Stimulated activated CD8-positive, alpha-beta memory T cell treated with anti-CD3 and anti-CD28 coated beads, Interleukin-15, amount 100 ng/mL, for 1 hour (primary cell): ENCODE results near the gene HSDL2.
"Not testable (repeated sequence)": the region's sequence is repeated elsewhere in the genome, so short reads cannot be mapped to it uniquely, and the experiment has no call there.

Source experiments
- DNase-seq: peaks from one replicate; pipeline ENCODE4 v3.0.0-alpha.2; 2020; ENCODE audit warnings: low read depth

HSDL2 gene

DNA sequence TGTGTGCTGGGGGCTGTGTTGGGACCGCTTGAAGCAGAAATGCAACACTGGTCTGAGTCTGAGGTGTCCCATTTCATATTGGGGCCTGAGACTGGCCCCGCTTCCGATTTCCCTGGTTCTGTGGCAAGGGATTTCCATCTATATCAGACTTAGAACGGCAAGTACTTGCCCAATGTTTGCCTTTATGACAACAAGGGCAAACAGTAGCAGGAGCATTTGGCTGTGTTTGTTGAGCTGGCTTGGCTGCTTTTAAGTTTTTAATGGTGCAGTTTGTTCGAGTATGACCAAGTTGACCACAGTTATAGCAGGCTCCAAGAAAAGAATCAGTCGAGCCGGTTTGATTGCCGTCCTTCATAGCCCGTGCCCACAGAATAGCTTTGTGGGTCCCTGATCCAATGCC is 17.0 kb downstream of the HSDL2 start:
- DNase-seq: no peak

DNA sequence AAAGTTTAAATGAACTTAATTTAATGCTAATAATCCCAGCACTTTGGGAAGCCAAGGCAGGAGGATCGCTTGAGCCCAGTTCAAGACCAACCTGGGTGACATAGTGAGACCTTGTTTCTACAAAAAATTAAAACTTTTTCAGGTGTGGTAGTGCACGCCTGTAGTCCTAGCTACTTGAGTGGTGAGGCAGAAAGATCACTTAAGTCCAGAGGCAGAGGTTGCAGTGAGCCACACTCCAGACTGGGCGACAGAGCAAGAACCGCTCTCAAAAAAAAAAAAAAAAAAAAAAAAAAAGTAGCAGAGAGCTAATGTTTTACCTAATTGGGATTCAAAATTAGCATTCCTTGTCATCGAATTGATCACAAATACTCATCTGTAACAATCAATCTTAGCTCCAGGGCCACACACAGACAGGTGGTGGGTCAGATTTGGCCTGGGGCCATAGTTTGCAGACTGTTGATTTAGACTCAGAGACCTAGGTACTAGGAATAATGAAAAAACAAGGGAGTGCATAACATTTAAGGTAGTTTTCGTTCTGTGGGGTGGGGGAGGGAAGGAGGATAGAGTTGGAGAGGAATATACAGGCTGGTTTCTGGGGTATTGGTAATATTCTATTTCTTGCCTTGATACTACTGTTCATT is 21.4 kb downstream of the HSDL2 start:
- no peak for DNase-seq

DNA sequence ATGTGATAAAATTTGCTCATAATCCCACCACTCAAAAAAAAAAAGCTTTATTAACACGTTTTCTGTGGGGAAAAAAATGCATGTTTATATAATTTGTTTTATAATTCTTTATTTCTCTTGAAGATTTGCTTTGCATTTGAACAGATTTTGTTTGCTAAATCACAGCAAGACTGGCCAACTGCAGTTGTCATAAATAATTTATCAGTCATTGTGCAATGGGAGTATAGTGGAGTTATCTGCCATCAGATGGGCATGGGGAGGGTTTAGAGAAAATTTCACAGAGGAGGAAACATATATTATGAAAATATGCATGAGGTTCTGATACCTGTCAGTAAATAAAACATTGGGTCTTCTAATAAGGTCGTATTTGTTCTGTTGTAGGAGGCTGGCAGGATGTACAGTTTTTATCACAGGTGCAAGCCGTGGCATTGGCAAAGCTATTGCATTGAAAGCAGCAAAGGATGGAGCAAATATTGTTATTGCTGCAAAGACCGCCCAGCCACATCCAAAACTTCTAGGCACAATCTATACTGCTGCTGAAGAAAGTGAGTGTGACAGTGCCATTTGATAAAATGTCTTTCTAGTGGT is 23.8 kb downstream of the HSDL2 start:
- no peak for DNase-seq

DNA sequence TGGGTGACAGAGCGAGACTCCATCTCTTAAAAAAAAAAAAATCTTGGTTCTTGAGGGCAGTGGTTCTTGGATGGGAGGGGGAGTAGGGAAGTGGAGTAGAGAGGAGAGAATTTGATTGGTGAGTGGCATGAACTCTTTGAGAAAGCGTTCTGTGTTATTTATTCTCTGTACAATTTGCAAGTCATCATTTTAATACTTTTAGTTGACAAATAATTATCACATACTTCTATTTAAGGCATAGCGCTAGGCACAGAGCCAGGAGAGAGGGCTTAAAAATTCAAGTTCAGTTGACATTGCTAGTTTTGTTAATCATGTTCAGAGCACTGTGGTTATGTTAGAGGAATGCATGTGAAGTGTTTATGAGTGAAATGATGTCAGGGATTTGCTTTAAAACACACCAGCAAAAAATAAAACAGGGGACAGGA is 24.6 kb downstream of the HSDL2 start:
- DNase-seq: no peak

DNA sequence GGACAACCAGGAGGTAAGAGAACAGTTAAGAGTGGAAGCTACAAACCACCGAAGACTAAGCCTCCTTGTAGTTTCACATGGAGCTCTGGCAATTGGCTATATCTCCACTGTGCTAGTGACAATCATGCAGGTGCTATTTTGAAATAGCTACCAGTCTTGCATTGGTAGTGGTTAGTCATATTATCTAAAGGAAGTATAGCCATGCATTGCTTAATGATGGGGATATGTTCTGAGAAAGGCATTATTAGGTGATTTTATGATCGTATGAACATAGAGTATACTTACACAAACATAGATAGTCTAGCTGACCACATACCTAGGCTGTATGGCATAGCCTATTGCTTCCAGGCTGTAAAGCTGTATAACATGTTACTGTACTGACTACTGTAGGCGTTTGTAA is 28.4 kb downstream of the HSDL2 start:
- DNase-seq: no peak

DNA sequence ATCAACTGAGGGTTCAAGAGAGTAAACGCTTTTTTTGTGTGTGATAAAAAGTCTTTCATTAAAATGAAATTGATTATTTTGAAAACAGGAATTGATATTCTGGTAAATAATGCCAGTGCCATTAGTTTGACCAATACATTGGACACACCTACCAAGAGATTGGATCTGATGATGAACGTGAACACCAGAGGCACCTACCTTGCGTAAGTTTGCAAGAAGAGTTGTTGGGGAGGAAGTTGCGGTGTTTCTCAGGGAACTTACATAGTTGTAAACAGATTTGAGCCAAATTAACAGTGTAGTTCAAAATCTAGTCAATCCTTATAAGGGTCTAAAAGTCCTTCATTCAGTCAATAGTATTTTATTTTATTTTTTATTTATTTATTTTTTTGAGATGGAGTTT is 28.9 kb downstream of the HSDL2 start:
- no peak for DNase-seq

DNA sequence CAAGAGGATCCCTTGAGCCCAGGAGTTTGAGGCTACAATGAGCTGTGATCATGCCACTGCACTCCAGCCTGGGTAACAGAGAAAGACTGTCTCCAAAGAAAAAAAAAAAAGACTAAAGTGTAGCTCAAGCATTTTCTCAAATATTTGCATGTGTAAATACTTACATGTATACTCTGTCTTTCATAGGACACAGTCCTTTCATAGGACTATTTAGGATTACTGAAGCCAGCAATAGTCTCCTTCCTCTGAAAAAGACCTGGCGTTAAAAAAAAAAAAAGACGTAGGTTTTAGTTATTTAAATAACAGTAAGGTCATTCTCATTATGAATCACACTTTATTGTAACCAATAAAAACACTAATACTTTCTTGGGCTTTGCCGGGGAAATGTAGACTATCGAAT is 29.9 kb downstream of the HSDL2 start:
- no peak for DNase-seq

DNA sequence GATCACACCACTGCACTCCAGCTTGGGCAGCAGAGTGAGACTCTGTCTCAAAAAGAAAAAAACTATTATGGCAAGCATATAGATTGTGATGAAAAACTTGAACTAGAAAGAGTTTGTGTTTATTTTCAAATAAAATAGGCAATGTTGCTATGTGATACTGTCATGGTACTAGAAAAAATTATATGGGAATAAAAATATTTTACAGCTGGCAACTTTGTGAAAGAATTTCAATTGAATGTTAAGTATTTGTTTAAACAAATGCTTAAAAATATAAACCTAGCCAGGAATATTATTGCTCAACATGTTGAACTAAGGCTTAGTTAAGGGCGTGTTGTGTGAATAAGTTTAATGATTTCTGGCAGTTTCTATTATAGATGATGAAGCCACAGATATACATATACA is 31.7 kb downstream of the HSDL2 start:
- DNase-seq: no peak

DNA sequence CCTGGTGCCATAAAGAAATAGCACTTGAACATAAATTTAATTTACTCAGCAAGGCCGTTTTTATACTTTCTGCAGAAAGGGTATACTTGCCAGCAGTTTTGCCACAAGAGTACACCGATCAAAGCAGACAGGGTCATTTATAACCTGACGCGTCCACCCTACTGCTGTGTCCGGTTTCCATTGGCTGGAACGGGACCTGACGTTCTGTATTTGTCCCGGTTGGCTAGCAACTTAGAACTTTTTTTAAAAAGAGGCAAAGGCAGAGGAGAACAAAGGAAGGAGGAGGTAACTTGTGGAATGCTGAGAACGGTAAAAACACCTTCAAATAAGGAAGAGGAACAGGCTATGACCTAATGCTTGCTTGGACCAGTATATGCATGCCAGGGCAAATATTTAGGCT is 33.8 kb downstream of the HSDL2 start:
- DNase-seq: not testable (repeated sequence)

DNA sequence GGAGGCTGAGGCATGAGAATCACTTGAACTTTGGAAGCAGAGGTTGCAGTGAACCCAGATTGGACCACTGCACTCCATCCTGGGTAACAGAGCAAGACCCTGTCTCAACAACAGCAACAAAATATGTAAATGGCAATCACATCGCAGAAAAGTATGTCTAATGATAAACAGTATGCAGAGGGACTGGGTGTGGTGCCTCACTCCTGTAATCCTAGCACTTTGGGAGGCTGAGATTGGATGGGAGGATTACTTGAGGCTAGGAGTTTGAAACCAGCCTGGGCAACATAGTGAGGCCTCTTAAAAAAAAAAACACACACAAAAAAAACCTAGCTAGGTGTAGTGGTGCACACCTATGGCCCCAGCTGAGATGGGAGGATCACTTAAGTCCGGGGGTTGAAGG is 40.3 kb downstream of the HSDL2 start:
- DNase-seq: no peak

DNA sequence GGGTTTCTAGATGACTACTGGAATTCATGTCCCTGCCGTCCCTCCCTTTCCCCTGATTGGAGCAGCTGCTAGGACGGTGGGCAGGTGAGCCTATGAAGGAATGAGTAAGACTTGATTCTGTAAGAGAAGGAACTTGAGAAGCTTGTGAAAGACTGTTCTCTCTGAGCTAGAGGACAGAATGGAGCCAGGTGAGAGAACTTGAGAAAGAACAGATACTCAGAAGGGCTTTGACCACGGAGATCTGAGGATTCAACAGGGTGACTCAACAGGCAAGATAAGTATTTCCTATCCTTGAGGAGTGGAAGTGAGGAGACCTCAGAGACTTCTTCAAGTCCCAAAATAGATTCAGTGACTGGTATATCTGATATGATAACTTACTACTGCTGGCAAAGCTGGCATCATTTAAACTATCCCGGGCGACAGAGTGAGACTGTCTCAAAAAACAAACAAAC is 41.9 kb downstream of the HSDL2 start:
- no peak for DNase-seq

DNA sequence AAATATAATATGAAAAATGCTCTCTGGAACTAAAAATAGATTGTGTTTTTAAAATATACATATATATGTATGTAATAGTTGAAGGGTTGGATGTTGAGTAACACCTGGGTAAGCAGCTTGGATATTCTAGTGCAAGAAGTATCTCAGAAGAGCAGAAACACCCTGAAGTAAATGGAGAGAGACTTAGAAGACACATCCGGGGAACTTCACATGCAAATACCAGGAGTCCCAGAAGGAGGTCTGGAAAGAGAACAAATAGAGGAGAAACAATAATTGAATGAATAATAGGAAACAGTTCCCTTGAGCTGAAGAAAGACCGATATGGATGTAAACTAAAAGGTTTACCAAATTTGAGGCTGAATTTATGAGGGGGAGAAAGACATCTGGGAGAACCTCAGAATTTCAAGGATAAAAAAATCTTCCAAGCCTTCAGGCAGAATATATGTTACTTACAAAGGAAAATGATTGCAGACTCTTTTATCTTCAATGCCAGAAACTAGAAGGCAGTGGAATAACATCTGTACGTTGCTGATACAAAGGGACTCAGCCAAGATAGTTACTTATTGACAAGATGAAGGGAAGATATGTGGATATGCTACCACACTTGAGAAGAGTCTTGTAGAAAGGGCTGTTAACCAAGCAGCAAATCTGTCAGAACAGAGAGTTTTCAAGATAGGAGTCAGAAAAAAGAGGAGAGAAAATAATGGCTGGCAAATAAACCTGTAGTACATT is 42.7 kb downstream of the HSDL2 start:
- no peak for DNase-seq

DNA sequence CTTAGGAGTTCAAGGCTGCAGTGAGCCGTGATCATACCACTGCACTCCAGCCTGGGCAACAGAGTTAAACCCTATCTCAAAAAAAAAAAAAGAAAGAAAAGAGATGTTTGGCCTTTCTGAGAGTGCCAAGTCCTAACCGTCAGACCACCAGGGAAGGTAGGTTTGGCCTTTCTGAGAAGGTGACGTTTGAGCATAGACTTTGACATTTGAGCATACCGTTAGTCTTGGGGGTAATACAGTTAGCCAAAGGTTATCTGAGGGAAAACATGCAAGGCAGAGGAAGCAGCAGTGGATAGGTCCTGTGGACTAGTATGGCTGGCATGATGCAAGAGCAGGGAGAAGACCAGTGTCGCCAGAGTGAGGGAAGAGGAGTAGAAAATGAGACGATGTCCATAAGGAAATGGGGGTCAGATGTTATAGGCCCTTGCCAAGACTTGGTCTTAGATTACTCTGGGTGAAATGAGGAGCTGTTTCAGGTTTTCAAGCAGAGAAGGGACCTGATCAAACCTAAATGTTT is 50.2 kb downstream of the HSDL2 start:
- no peak for DNase-seq

DNA sequence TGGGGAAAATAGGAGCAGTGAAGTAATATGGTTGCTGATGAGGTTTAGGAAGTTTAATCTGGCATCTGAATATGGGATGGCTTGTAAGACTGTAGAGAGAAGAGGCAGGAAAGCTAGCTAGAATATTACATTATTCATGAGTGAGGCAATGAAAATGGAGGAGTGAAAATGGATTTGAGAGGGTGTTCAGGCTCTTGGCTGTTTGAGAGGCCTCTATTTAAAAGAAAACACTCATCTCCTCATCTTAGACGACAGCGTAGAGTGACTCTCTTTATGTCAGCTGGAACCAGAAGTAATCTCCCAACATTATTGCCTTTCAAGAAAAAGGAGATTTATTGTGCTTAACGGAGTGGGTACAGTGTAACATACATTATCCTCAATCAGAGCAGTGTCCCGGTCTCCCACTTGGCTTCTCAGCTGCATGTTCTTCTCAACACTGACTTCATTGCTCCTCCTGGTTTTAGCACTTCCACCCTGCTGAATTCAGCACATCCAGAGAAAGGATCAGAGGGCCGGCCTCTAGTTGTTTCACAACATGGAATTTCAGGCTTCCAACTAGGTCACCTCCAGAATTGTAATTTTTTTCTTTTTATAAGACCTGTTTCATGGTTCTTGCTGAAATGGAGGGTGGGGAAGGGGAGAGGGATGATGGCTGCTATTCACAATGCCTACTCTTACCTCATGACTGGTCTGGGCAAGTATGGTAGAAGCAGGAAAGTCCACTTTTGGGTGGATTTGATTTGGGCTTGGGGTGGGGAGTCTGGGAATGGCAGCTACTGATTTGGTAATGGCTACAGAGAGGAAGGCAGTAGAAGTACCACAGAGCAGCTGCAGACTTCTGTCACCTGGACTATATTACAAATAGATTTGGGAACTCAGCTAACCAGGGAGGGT is 53.8 kb downstream of the HSDL2 start:
- DNase-seq: no peak

DNA sequence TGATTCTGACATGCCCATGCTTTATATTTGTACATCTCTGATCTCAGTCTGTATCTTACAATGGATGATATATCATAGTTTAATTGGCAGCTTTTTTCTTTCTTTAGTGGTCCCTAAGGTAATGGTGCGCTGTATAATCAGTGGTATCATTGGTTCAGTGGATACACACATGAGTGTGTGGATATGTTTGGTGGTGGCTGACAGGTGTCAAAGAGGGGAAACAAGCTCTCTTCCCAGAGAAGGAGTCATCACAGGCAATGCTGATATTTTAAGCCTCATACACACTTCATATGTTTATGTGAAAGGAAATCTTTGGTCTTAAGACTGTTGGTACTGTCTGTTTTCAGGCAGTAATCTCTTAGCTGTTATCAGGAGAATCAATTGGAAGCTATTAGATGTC is 54.6 kb downstream of the HSDL2 start:
- no peak for DNase-seq

DNA sequence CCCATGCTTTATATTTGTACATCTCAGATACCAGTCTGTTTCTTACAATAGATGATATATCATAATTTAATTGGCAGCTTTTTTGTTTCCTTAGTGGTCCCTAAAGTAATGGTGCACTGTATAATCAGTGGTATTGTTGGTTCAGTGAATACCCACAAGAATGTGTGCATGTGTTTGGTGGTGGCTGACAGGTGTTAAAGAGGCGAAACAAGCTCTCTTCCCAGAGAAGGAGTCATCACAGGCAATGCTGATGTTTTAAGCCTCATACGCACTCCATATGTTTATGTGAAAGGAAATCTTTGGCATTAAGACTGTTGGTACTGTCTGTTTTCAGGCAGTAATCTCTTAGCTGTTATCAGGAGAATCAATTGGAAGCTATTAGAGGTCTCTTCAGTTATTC is 57.5 kb downstream of the HSDL2 start:
- DNase-seq: no peak

DNA sequence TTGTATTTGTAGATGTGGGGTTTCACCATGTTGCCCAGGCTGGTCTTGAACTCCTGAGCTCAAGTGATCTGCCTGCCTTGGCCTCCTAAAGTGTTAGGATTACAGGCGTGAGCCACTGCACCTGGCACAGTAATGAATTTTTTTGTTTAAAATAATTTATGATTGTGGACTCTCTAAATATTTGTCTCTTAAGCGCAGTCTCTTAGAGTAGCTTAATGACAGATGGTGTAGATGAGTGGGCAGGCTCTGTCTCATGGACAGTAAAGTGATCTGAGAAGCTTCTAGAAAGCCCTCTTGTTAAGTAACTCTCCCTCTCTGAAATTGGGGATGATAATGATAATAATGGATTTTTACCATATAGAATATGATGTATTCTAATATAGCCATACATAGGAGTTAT is 59.3 kb downstream of the HSDL2 start:
- no peak for DNase-seq

DNA sequence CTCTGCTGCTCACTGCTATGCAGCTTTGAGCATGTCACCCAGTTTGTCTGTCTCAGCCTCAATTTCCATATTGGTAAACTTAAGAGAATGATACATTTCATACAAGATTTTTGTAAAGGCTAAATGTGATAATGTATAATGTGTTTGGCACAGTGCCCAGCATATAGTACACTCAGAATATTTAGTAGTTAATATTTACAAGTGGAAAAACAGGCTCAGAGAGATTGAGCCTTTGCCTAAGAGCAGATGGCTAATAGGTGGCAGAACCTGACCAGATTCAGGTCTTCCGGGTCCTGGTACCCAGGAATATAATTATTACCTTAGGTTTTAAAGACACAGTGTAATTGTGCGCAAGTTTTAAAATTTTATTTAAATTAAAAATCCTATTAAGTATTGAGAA is 59.9 kb downstream of the HSDL2 start:
- DNase-seq: no peak

DNA sequence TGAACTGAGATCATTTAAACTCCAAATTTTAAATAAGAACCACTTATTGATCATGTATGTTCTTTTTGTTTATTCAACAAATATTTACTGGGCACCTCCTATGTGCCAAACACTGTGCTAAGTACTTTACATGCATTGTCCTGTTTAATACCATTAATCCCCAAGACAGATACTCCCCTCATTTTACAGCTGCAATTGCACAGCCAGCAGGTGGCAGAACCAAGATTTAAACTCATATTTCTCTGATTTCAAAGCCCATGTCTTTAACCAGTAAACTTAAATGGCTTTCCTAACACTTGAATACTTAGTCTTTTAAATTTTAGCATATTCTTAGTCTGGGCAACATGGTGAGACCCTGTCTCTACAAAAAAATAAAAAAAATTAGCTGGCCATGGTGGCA is 63.3 kb downstream of the HSDL2 start:
- DNase-seq: peak; percentile 6

DNA sequence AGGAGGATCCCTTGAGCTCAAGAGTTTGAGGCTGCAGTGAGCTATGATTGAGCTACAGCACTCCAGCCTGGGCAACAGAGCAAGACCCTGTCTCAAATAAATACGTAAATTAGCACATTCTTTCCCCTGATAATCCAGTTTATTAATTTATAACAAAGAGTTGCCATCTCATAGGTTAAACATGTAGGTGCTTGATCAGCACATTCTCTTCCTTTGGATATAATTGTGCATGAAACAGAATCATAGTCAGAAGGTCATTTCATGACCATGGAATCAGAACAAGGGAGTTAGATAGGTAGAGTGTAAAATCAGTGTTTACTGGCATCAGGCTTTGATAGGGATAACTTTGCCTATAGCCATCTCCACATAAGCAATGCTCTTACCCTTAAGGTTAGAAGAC is 63.7 kb downstream of the HSDL2 start:
- no peak for DNase-seq

DNA sequence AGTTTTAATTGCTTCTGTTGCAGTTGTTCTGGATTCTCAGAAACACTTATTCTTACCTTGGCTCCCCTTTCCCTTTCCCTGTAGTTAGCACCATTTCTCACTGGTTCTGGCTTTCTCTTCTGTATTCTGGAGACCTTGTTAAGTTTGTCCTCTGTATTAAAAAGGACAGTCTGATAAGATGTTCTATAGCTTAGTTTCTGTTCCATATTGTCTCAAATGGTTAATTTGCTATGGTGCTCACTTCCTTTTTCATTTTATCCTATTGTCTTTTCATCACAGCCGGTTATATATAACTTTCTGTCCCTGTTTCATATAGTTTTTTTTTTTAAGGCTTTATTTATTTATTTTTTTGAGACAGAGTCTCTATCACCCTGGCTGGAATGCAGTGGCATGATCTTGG is 65.3 kb downstream of the HSDL2 start:
- DNase-seq: no peak

DNA sequence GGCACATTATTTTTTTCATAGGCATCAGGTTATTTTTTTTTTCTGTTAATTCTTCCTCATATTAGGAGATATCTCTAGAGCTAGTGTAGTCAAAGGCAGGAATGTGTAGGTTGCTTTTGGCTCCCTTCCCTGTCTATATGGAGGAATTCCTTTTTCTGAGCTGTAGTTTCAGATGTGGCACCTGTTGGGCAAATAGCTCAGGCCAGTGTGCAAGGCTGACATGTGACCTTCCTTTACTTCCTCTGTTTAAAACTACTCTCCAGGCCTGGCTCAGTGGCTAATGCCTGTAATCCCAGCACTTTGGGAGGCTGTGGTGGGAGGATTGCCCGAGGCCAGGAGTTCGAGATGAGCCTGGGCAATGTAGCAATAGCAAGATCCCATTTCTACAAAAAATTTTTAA is 66.2 kb downstream of the HSDL2 start:
- no peak for DNase-seq
